PFSK-1 (cell line): Measurements from ENCODE around the gene XIST.

ENCODE experiments used
- FOXP2 ChIP-seq: optimal IDR thresholded peaks from 2 replicates; pipeline ENCODE3; 2011; ENCODE audit warnings: borderline replicate concordance, control low read depth, inconsistent platforms; ENCODE audit not compliant: insufficient read depth; ENCODE audit errors: extremely low read length, extremely low read depth
- POLR2AphosphoS5 ChIP-seq: IDR thresholded peaks from 2 replicates; pipeline ENCODE4 v1.6.1; 2012; ENCODE audit warnings: low read depth, mild to moderate bottlenecking, control low read depth, low read length, moderate library complexity
- SIN3A ChIP-seq: IDR thresholded peaks from 2 replicates; pipeline ENCODE4 v1.6.1; 2012; ENCODE audit warnings: mild to moderate bottlenecking, low read length, moderate library complexity, borderline replicate concordance; ENCODE audit not compliant: insufficient read depth
- TAF1 ChIP-seq: IDR thresholded peaks from 2 replicates; pipeline ENCODE4 v1.6.1; 2012; ENCODE audit warnings: low read length, control low read depth, borderline replicate concordance; ENCODE audit not compliant: insufficient read depth
- TF ChIP-seq, protein P1 (sequence below), 2 experiments: IDR thresholded peaks; 2 replicates each; pipeline versions ENCODE4 v1.6.1 to v1.8.0; 2011 to 2012; ENCODE audit warnings: low read depth in 2 of 2, low read length in 2 of 2, control low read depth in 1 of 2, inconsistent platforms in 1 of 2, mild to moderate bottlenecking in 1 of 2, moderate library complexity in 1 of 2; ENCODE audit not compliant: insufficient read depth in 1 of 2

The XIST gene

DNA sequence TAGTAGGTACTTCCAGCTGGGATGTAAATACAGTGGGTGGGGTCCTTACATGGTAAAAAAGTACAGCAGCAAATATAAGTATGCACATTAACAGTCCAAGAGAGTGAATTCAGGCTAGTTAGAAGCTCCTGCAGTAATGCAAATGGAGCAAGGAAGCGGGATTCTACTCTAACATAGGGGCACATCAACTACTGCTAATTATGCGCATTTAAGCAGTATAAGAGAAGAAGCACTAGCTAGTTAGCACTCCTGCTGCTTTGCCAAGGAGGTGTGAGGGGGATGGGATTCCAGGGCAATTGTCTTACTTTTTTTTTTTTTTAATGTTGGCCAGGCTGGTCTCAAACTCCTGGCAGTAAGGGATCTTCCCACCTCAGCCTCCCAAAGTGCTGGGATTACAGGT is 5.4 kb downstream of the XIST start:
- no peak for TF ChIP-seq POLR2AphosphoS5
- TF ChIP-seq TAF1, result no peak
- TF ChIP-seq FOXP2, result no peak
- TF ChIP-seq, protein P1, sequence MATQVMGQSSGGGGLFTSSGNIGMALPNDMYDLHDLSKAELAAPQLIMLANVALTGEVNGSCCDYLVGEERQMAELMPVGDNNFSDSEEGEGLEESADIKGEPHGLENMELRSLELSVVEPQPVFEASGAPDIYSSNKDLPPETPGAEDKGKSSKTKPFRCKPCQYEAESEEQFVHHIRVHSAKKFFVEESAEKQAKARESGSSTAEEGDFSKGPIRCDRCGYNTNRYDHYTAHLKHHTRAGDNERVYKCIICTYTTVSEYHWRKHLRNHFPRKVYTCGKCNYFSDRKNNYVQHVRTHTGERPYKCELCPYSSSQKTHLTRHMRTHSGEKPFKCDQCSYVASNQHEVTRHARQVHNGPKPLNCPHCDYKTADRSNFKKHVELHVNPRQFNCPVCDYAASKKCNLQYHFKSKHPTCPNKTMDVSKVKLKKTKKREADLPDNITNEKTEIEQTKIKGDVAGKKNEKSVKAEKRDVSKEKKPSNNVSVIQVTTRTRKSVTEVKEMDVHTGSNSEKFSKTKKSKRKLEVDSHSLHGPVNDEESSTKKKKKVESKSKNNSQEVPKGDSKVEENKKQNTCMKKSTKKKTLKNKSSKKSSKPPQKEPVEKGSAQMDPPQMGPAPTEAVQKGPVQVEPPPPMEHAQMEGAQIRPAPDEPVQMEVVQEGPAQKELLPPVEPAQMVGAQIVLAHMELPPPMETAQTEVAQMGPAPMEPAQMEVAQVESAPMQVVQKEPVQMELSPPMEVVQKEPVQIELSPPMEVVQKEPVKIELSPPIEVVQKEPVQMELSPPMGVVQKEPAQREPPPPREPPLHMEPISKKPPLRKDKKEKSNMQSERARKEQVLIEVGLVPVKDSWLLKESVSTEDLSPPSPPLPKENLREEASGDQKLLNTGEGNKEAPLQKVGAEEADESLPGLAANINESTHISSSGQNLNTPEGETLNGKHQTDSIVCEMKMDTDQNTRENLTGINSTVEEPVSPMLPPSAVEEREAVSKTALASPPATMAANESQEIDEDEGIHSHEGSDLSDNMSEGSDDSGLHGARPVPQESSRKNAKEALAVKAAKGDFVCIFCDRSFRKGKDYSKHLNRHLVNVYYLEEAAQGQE (IDR thresholded peaks at IDR 0.05; ENCODE audit: insufficient read depth in 1 of 2, low read depth in 2 of 2, low read length in 2 of 2), result no peak
- TF ChIP-seq SIN3A, result no peak

DNA sequence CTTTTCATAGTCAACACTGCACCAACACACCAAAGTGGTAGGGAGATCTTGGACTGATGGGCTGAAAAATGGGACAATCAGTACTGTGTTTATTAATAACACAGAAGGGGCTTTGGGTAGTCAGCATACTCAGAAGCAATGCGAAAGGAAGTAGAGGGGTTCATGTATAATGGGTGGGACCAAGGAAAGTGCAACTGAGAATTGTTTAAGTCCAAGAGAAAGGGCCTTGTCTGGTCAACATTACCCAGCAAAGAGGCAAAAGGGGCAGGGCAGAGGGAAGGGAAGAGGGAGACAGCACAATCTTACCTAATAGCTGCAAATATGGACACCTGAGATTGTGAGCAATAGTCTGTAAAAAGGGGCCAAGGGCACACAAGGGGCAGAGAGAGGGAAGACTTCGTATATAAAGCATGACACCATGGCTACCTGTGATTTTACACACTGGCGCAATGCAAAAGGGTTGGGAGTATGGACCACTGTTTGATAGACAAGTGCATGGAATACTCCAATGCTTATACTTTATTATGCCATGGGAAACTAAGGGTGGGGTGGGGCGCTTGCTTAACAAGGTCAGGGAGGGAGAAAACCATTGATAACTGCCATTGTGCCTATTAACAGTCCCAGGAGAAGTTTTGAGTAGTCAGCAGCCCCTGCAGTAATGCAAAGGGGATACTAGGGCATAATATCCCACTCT is 9.8 kb downstream of the XIST start:
- TF ChIP-seq FOXP2 (no peak), POLR2AphosphoS5 (no peak), TAF1 (no peak), SIN3A (no peak)
- TF ChIP-seq, protein P1 (IDR thresholded peaks at IDR 0.05; ENCODE audit: insufficient read depth in 1 of 2, low read depth in 2 of 2, low read length in 2 of 2), result no peak

DNA sequence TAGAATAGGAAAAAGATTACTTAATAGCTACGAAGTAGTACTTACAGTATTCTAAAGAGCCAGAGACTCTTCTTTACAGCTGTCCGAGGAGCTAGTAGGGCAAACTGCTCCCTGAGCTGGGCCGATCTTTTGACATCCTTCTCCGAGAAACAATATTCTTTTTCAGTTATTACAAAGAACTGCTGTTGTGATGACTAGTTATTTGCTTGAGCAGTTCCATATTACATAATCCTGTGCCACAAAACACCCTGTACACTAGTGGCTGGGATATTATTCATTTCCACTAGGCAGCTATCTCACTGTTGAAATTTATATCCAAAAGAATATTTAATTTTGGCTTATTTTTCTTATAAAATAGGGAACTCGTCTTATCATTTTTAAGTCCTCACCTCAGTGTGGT is 11.2 kb downstream of the XIST start:
- TF ChIP-seq POLR2AphosphoS5 (no peak), SIN3A (no peak), FOXP2 (no peak), TAF1 (no peak)
- TF ChIP-seq, protein P1 (IDR thresholded peaks at IDR 0.05; ENCODE audit: insufficient read depth in 1 of 2, low read depth in 2 of 2, low read length in 2 of 2), result no peak

DNA sequence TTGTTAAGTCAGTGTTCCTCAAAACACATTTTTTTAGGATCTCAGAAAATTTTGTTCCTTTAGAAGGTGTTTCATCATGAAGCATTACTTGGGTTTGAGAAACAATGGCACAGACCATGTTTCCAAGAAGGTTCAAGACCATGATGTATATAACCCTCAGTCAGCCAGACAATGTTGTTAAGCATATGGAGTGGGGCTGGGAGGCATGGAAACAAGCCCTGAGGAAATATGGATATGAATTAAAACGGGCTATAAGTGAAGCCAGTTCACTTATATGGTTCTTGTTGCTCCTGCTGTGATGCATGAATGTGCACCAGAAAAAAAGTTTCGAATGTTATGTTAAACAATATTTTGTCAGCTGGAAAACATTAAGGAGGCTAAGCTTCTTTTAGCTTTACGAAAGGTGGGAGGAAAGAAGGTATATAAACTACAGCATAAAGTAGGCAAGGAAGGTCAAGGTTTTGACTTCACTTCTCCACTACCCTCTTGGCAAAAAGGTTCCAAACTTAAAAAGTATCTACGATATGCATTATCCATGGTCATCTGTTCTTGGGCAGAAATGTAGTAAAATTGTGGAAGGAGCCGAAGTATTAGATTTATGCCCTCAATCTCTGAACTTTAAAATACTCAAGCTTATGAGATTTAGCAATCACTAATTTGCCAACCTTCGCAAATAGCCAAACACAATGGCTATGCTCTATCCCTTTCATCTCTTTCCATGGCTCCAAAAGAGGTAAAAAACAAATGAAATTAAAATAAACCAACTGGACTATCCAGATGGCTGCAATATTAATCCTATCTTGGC is 12.2 kb downstream of the XIST start:
- TF ChIP-seq FOXP2, result no peak
- TF ChIP-seq, protein P1 (IDR thresholded peaks at IDR 0.05; ENCODE audit: insufficient read depth in 1 of 2, low read depth in 2 of 2, low read length in 2 of 2), result no peak
- no peak for TF ChIP-seq SIN3A
- no peak for TF ChIP-seq TAF1
- no peak for TF ChIP-seq POLR2AphosphoS5
